Measurements from ENCODE around the gene CAMTA1.

Gene CAMTA1

GRCh38 chr1:7383671-7384520 is 598.6 kb downstream of the CAMTA1 start:
- no peak for DNase-seq

- DNase-seq = no peak
Measured at GRCh38 chr1:7384679-7385078, 599.4 kb downstream of the CAMTA1 start.

- no peak for DNase-seq
Measured at GRCh38 chr1:7385471-7386225, 600.4 kb downstream of the CAMTA1 start.

GRCh38 chr1:7386226-7387052 is 601.2 kb downstream of the CAMTA1 start:
- no peak for DNase-seq

- DNase-seq = no peak
Measured at GRCh38 chr1:7387053-7387927, 602.0 kb downstream of the CAMTA1 start.

GRCh38 chr1:7388141-7388487 is 602.9 kb downstream of the CAMTA1 start:
- no peak for DNase-seq

- DNase-seq = no peak
Measured at GRCh38 chr1:7388488-7389185, 603.4 kb downstream of the CAMTA1 start.

- no peak for DNase-seq
Measured at GRCh38 chr1:7389201-7389905, 604.1 kb downstream of the CAMTA1 start.

GRCh38 chr1:7389906-7390603 is 604.8 kb downstream of the CAMTA1 start:
- DNase-seq = no peak

GRCh38 chr1:7390604-7391000 is 605.3 kb downstream of the CAMTA1 start:
- DNase-seq = no peak

GRCh38 chr1:7393136-7393535 is 607.9 kb downstream of the CAMTA1 start:
- no peak for DNase-seq

GRCh38 chr1:7395251-7395650 is 610.0 kb downstream of the CAMTA1 start:
- DNase-seq = no peak

GRCh38 chr1:7398982-7399381 is 613.7 kb downstream of the CAMTA1 start:
- DNase-seq = no peak

- no peak for DNase-seq
Measured at GRCh38 chr1:7399514-7400125, 614.4 kb downstream of the CAMTA1 start.

GRCh38 chr1:7400566-7400965 is 615.3 kb downstream of the CAMTA1 start:
- no peak for DNase-seq

- no peak for DNase-seq
Measured at GRCh38 chr1:7401814-7402547, 616.7 kb downstream of the CAMTA1 start.

GRCh38 chr1:7402548-7402850 is 617.2 kb downstream of the CAMTA1 start:
- DNase-seq = no peak

GRCh38 chr1:7403265-7404045 is 618.2 kb downstream of the CAMTA1 start:
- DNase-seq = no peak
